AG09319 (cell line): ENCODE measurements around the gene KIF15.

Experiments used
- DNase-seq: peaks from one replicate; pipeline ENCODE4 v3.0.0-alpha.2; 2010; ENCODE audit warnings: low read depth; ENCODE audit errors: extremely low read depth
- CTCF ChIP-seq: IDR thresholded peaks from 2 replicates; pipeline ENCODE4 v1.5.1; 2011; ENCODE audit warnings: low read depth, mild to moderate bottlenecking, inconsistent platforms, low read length, moderate library complexity

KIF15 gene

DNA sequence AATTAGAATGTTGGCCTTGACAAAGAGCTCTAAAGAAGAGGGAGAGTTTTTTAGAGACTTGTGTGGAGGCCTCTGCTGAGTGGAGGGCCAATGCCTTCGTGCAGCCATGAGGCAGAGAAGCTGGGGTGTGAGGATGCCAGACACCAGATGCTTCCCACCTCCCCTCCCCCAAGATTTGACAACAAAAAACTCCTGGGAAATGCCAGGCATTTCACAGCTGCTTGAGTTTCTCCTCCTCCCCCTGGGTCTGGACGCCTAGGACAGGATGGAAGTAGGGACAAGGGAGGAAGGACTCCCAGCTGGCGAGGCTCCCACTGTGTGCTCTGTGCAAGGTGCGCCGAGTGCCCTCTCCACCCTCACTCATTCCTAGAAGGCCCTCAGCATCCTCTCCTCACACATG lies 132.9 kb downstream of the KIF15 start:
- DNase-seq: no peak
- TF ChIP-seq CTCF: no peak

- TF ChIP-seq CTCF: no peak
- no peak for DNase-seq
Measured at GRCh38 chr3:44896440-44896839, 134.8 kb downstream of the KIF15 start.

- no peak for TF ChIP-seq CTCF
- DNase-seq: no peak
Measured at GRCh38 chr3:44899683-44900367, 138.2 kb downstream of the KIF15 start.

GRCh38 chr3:44902628-44903027 lies 141.0 kb downstream of the KIF15 start:
- no peak for DNase-seq
- no peak for TF ChIP-seq CTCF
